K562 (cell line): ENCODE data around the gene LYRM1. TPM values are rescaled to one million over a fixed set of nuclear protein-coding genes. Genes with fewer than 3 reads are reported as not detected.

Experiments used
- ATF7 ChIP-seq: fragments of 450-650 bp; IDR thresholded peaks from 2 replicates; pipeline ENCODE4 v1.7.1; 2014; ENCODE audit warnings: mild to moderate bottlenecking, moderate library complexity
- CAMTA2 ChIP-seq: fragments of 250-450 bp; sonication (Bioruptor Pico); conservative IDR thresholded peaks from 2 replicates; pipeline ENCODE4 v1.5.1; 2022
- HMG20A ChIP-seq: fragments of 450-650 bp; formaldehyde crosslinking; conservative IDR thresholded peaks from 2 replicates; pipeline ENCODE4 v1.4.0; 2020; ENCODE audit warnings: mild to moderate bottlenecking, mixed read lengths
- KLF1 ChIP-seq: fragments of 450-650 bp; IDR thresholded peaks from 2 replicates; pipeline ENCODE4 v1.6.1; 2016; ENCODE audit warnings: missing genetic modification characterization, missing compliant biosample characterization
- KLF13 ChIP-seq: fragments of 450-650 bp; IDR thresholded peaks from 2 replicates; pipeline ENCODE4 v1.6.1; 2016; ENCODE audit warnings: missing genetic modification characterization, low read depth, mild to moderate bottlenecking, missing compliant biosample characterization, moderate library complexity, borderline replicate concordance
- KLF16 ChIP-seq: IDR thresholded peaks from 2 replicates; pipeline ENCODE4 v1.6.1; 2016; ENCODE audit warnings: antibody characterized with exemption
- NR2C2 ChIP-seq, 2 experiments: fragments of 200-800 bp in 1 of 2; sonication (Bioruptor generic) in 1 of 2; sonication (generic) in 1 of 2; formaldehyde crosslinking in 1 of 2; IDR thresholded peaks; 2 replicates each; pipeline versions ENCODE4 v1.6.1 to v1.8.0; 2016 to 2022; ENCODE audit warnings: mild to moderate bottlenecking in 1 of 2, missing compliant biosample characterization in 1 of 2, missing genetic modification characterization in 1 of 2, missing genetic modification reagents in 1 of 2
- POLR2H ChIP-seq: IDR thresholded peaks from 2 replicates; pipeline ENCODE4 v1.6.1; 2016; ENCODE audit warnings: missing genetic modification characterization, low read depth, mild to moderate bottlenecking, control low read depth, missing compliant biosample characterization, moderate library complexity
- PTRF ChIP-seq: fragments of 450-650 bp; IDR thresholded peaks from 2 replicates; pipeline ENCODE4 v1.6.1; 2016; ENCODE audit warnings: mild to moderate bottlenecking, missing genetic modification characterization, missing compliant biosample characterization
- RBFOX2 ChIP-seq: fragments of 200-400 bp; formaldehyde crosslinking; IDR thresholded peaks from 2 replicates; pipeline ENCODE4 v1.6.1; 2017; ENCODE audit warnings: low read depth, mild to moderate bottlenecking, low read length, moderate library complexity
- SMAD3 ChIP-seq: fragments of 450-650 bp; formaldehyde crosslinking; conservative IDR thresholded peaks from 2 replicates; pipeline ENCODE4 v1.4.0; 2020; ENCODE audit warnings: mild to moderate bottlenecking
- SRSF3 ChIP-seq: fragments of 200-400 bp; formaldehyde crosslinking; IDR thresholded peaks from 2 replicates; pipeline ENCODE4 v1.6.1; 2016; ENCODE audit warnings: mild to moderate bottlenecking, low read length, moderate library complexity; ENCODE audit not compliant: insufficient read depth
- TEAD1 ChIP-seq, 2 experiments: fragments of 450-650 bp in 1 of 2; sonication (generic) in 1 of 2; formaldehyde crosslinking; IDR thresholded peaks; 2 replicates each; pipeline versions ENCODE4 v1.4.0 to v1.8.0; 2020 to 2022; ENCODE audit warnings: mild to moderate bottlenecking in 2 of 2, missing genetic modification reagents in 1 of 2
- TRIM25 ChIP-seq: fragments of 450-650 bp; IDR thresholded peaks from 2 replicates; pipeline ENCODE4 v1.7.0; 2016; ENCODE audit warnings: borderline replicate concordance
- ZC3H4 ChIP-seq: sonication (generic); formaldehyde crosslinking; IDR thresholded peaks from 2 replicates; pipeline ENCODE4 v1.9.0; 2021; ENCODE audit warnings: missing genetic modification reagents, borderline replicate concordance
- ZNF12 ChIP-seq: sonication (generic); formaldehyde crosslinking; IDR thresholded peaks from 2 replicates; pipeline ENCODE4 v1.4.0; 2020; ENCODE audit warnings: mild to moderate bottlenecking, missing genetic modification reagents
- ZNF212 ChIP-seq: fragments of 450-650 bp; formaldehyde crosslinking; IDR thresholded peaks from 2 replicates; pipeline ENCODE4 v1.4.0; 2020; ENCODE audit warnings: mild to moderate bottlenecking
- ZNF282 ChIP-seq: sonication (generic); formaldehyde crosslinking; IDR thresholded peaks from 2 replicates; pipeline ENCODE4 v1.8.1; 2023; ENCODE audit warnings: missing genetic modification reagents
- ZNF384 ChIP-seq: IDR thresholded peaks from 2 replicates; pipeline ENCODE4 v1.6.1; 2012; ENCODE audit warnings: low read depth, low read length, improper control_type of control experiment
- ZNF445 ChIP-seq: fragments of 250-450 bp; sonication (Bioruptor Pico); IDR thresholded peaks from 2 replicates; pipeline ENCODE4 v1.4.0; 2020; ENCODE audit warnings: low read depth, mild to moderate bottlenecking, moderate library complexity
- ZNF609 ChIP-seq: sonication (generic); formaldehyde crosslinking; IDR thresholded peaks from 2 replicates; pipeline ENCODE4 v1.8.1; 2023; ENCODE audit warnings: missing genetic modification reagents, mild to moderate bottlenecking, borderline replicate concordance
- ZNF644 ChIP-seq: fragments of 200-800 bp; sonication (Bioruptor generic); IDR thresholded peaks from 2 replicates; pipeline ENCODE4 v1.6.1; 2016; ENCODE audit warnings: low read depth, missing genetic modification characterization, missing compliant biosample characterization
- ZNF79 ChIP-seq: fragments of 250-450 bp; sonication (Bioruptor Pico); IDR thresholded peaks from 2 replicates; pipeline ENCODE4 v1.4.0; 2020; ENCODE audit warnings: low read depth, mild to moderate bottlenecking, moderate library complexity
- polyA plus RNA-seq, 8 experiments: library from polyadenylated mRNA; depleted of rRNA in 4 of 8; stranded (reverse) in 5 of 8; unstranded in 3 of 8; fragments of >200 nt; fragmentation: Nextera tagmentation in 2 of 8; fragmentation: Illumina TruSeq in 1 of 8; extraction: Ambion mirVana in 2 of 8; extraction: Trizol in 1 of 8; gene quantifications; 2 replicates each; pipeline versions ENCODE4 v1.2.1 to v1.2.3, GENCODE V29; 2011 to 2014; ENCODE audit warnings: inconsistent platforms in 1 of 8, missing spikeins in 1 of 8
- total RNA-seq, 7 experiments: library from RNA; depleted of rRNA in 6 of 7; stranded (reverse); fragments of >200 nt in 6 of 7; fragmentation: Illumina TruSeq in 2 of 7; extraction: Trizol in 2 of 7; gene quantifications; 2 replicates each; pipeline versions ENCODE4 v1.2.1 to v1.2.3, GENCODE V29; 2011 to 2021; ENCODE audit warnings: low replicate concordance in 1 of 7

Gene LYRM1
- total and polyA plus RNA-seq, 9 of the 15 experiments (the other 6 are each of a cell fraction or from before 2014, with no cell fraction given), result 17.5 to 44.1 (median 32.7) TPM

DNA sequence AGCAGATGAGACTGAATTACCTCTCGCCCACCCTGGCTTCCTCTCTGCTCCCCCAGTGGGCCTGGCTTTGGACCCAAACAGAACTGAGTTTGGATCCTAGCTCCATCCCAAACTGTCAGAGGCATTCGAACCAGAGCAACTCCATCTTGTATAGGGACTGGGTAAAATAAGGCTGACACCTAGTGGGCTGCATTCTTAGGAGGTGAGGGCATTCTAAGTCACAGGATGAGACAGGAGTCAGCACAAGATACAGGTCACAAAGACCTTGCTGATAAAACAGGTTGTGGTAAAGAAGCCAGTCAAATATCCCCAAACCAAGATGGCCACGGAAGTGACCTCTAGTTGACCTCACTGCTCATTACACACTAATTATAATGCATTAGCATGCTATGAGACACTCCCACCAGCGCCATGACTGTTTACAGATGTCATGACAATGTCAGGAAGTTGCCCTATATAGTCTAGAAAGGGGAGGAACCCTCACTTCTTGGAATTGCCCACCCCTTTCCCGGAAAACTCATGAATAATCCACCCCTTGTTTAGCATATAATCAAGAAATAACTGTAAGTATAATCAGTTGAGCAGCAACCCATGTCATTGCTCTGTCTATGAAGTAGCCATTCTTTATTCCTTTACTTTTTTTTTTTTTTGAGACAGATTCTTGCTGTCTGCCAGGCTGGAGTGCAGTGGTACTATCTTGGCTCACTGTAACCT, 44.4 kb downstream of the LYRM1 start (continued):
- TF ChIP-seq ZNF282 (no peak), ZNF79 (peak; percentile 99), KLF16 (no peak), SRSF3 (no peak), TRIM25 (no peak), KLF1 (peak; percentile 99), TEAD1 (CRISPR knock-in tag; IDR thresholded peaks at IDR 0.05) (peak; percentile 88 to 100), ZC3H4 (CRISPR knock-in tag) (no peak), POLR2H (peak; percentile 94), ZNF384 (no peak), CAMTA2 (CRISPR knock-in tag) (peak; percentile 96), PTRF (tag) (peak; percentile 100), HMG20A (CRISPR knock-in tag) (peak; percentile 95), NR2C2 (CRISPR knock-in tag; IDR thresholded peaks at IDR 0.05) (peak; percentile 74; the same call in 1 of the 2 replicates), NR2C2 (tag; IDR thresholded peaks at IDR 0.05) (peak; percentile 97), ZNF12 (CRISPR knock-in tag) (no peak), ZNF212 (peak; percentile 99), KLF13 (tag) (peak; percentile 100), ZNF445 (peak; percentile 99), ATF7 (peak; percentile 82; the same call in 1 of the 2 replicates), SMAD3 (CRISPR knock-in tag) (peak; percentile 100), ZNF609 (CRISPR knock-in tag) (no peak), ZNF644 (tag) (peak; percentile 100), RBFOX2 (no peak)
